H9 (cell line): ENCODE data around the gene STARD9. TPM values are rescaled to one million over a fixed set of nuclear protein-coding genes. Genes with fewer than 3 reads are reported as not detected.
"Not testable (repeated sequence)": the region's sequence is repeated elsewhere in the genome, so short reads cannot be mapped to it uniquely, and the experiment has no call there.

Source experiments
- DNase-seq: peaks from one replicate; pipeline ENCODE4 v3.0.0-alpha.2; 2017
- H2AFZ ChIP-seq: one replicate; pipeline ENCODE4 v1.6.1; 2013; ENCODE audit warnings: mild to moderate bottlenecking, low read length, control low read depth, moderate library complexity
- H2AK5ac ChIP-seq: 2 replicates; pipeline ENCODE4 v1.6.1; 2013; ENCODE audit warnings: low read length, control low read depth, mixed read lengths; ENCODE audit not compliant: insufficient read length
- H2BK120ac ChIP-seq: one replicate; pipeline ENCODE4 v1.6.1; 2013; ENCODE audit warnings: low read depth, mild to moderate bottlenecking, low read length, control low read depth, inconsistent platforms; ENCODE audit not compliant: poor library complexity, severe bottlenecking
- H2BK12ac ChIP-seq: 2 replicates; pipeline ENCODE4 v1.6.1; 2013; ENCODE audit warnings: low read length, control low read depth, mixed read lengths, low read depth; ENCODE audit not compliant: insufficient read length
- H2BK15ac ChIP-seq: 2 replicates; pipeline ENCODE4 v1.6.1; 2013; ENCODE audit warnings: low read depth, low read length, control low read depth
- H2BK20ac ChIP-seq: one replicate; pipeline ENCODE4 v1.6.1; 2013; ENCODE audit warnings: low read depth, mild to moderate bottlenecking, low read length, control low read depth, inconsistent platforms; ENCODE audit not compliant: poor library complexity, severe bottlenecking
- H2BK5ac ChIP-seq: 2 replicates; pipeline ENCODE4 v1.6.1; 2013; ENCODE audit warnings: low read length, control low read depth, mixed read lengths; ENCODE audit not compliant: insufficient read length
- H3K14ac ChIP-seq: 2 replicates; pipeline ENCODE4 v1.6.1; 2013; ENCODE audit warnings: low read length, control low read depth; ENCODE audit not compliant: insufficient read depth
- H3K18ac ChIP-seq: 2 replicates; pipeline ENCODE4 v1.6.1; 2013; ENCODE audit warnings: low read depth, mild to moderate bottlenecking, mixed read lengths, low read length, control low read depth; ENCODE audit not compliant: insufficient read length
- H3K23ac ChIP-seq: 2 replicates; pipeline ENCODE4 v1.6.1; 2013; ENCODE audit warnings: low read length, control low read depth, mixed read lengths, low read depth; ENCODE audit not compliant: insufficient read length
- H3K23me2 ChIP-seq: 2 replicates; pipeline ENCODE4 v1.6.1; 2013; ENCODE audit warnings: low read depth, mild to moderate bottlenecking, mixed read lengths, low read length, control low read depth; ENCODE audit not compliant: insufficient read length, poor library complexity, severe bottlenecking
- H3K27ac ChIP-seq: 2 replicates; pipeline ENCODE4 v1.5.1; 2013; ENCODE audit warnings: low read length, control low read depth, mixed read lengths, low read depth; ENCODE audit not compliant: insufficient read length
- H3K27me3 ChIP-seq: 2 replicates; pipeline ENCODE4 v1.6.1; 2013; ENCODE audit warnings: low read length, control low read depth, inconsistent platforms; ENCODE audit not compliant: insufficient read depth
- H3K4ac ChIP-seq: 2 replicates; pipeline ENCODE4 v1.6.1; 2013; ENCODE audit warnings: low read depth, mild to moderate bottlenecking, control low read depth, inconsistent platforms, low read length, moderate library complexity
- H3K4me1 ChIP-seq: 2 replicates; pipeline ENCODE4 v1.6.1; 2013; ENCODE audit warnings: low read length, control low read depth, inconsistent platforms; ENCODE audit not compliant: insufficient read depth
- H3K4me2 ChIP-seq: 2 replicates; pipeline ENCODE4 v1.6.1; 2013; ENCODE audit warnings: low read length, control low read depth, mixed read lengths; ENCODE audit not compliant: insufficient read length, insufficient read depth
- H3K56ac ChIP-seq: 2 replicates; pipeline ENCODE4 v1.6.1; 2013; ENCODE audit warnings: low read depth, mild to moderate bottlenecking, mixed read lengths, low read length, control low read depth; ENCODE audit not compliant: insufficient read length
- H3K79me1 ChIP-seq: 2 replicates; pipeline ENCODE4 v1.6.1; 2013; ENCODE audit warnings: low read depth, mild to moderate bottlenecking, moderate library complexity, low read length, control low read depth, inconsistent platforms; ENCODE audit not compliant: insufficient read depth, poor library complexity, severe bottlenecking
- H3K79me2 ChIP-seq: 2 replicates; pipeline ENCODE4 v1.6.1; 2013; ENCODE audit warnings: low read length, control low read depth, inconsistent platforms; ENCODE audit not compliant: insufficient read depth
- H3K9ac ChIP-seq: 2 replicates; pipeline ENCODE4 v1.6.1; 2013; ENCODE audit warnings: low read length, control low read depth, mixed read lengths; ENCODE audit not compliant: insufficient read length; ENCODE audit errors: extremely low read depth
- H3K9me3 ChIP-seq: one replicate; pipeline ENCODE4 v1.6.1; 2013; ENCODE audit warnings: low read depth, low read length, inconsistent platforms; ENCODE audit not compliant: control insufficient read depth
- H3T11ph ChIP-seq: one replicate; pipeline ENCODE4 v1.6.1; 2013; ENCODE audit warnings: mild to moderate bottlenecking, low read length, control low read depth, inconsistent platforms
- H4K20me1 ChIP-seq: one replicate; pipeline ENCODE4 v1.6.1; 2013; ENCODE audit not compliant: control insufficient read depth, insufficient read length, insufficient read depth
- H4K5ac ChIP-seq: 2 replicates; pipeline ENCODE4 v1.6.1; 2013; ENCODE audit warnings: low read depth, mild to moderate bottlenecking, mixed read lengths, low read length, control low read depth; ENCODE audit not compliant: insufficient read length
- H4K8ac ChIP-seq: replicated peaks from 2 replicates; pipeline ENCODE4 v1.6.1; 2013; ENCODE audit warnings: low read length, control low read depth, mixed read lengths, low read depth; ENCODE audit not compliant: insufficient read length
- H4K91ac ChIP-seq: 2 replicates; pipeline ENCODE4 v1.6.1; 2013; ENCODE audit warnings: low read depth, mild to moderate bottlenecking, moderate library complexity, mixed read lengths, low read length, control low read depth; ENCODE audit not compliant: insufficient read length
- H3K27ac Mint-ChIP-seq, 3 experiments: 2 replicates in 2 of 3; 3 replicates in 1 of 3; pipeline ENCODE4 v1.8.0; 2020 to 2021; ENCODE audit warnings: mixed read lengths in 3 of 3, mild to moderate bottlenecking in 1 of 3, moderate library complexity in 1 of 3
- H3K27me3 Mint-ChIP-seq: 2 replicates; pipeline ENCODE4 v1.8.0; 2021; ENCODE audit warnings: low read depth, mild to moderate bottlenecking, moderate library complexity, mixed read lengths
- H3K36me3 Mint-ChIP-seq, 3 experiments: 2 replicates in 2 of 3; 3 replicates in 1 of 3; pipeline ENCODE4 v1.8.0; 2020 to 2021; ENCODE audit warnings: low read depth in 3 of 3, mixed read lengths in 3 of 3; ENCODE audit not compliant: insufficient read depth in 1 of 3
- H3K4me1 Mint-ChIP-seq, 2 experiments: 2 replicates each; pipeline ENCODE4 v1.8.0; 2020; ENCODE audit warnings: mixed read lengths in 2 of 2
- H3K4me3 Mint-ChIP-seq, 2 experiments: 2 replicates in 1 of 2; 3 replicates in 1 of 2; pipeline ENCODE4 v1.8.0; 2020 to 2021; ENCODE audit warnings: mild to moderate bottlenecking in 2 of 2, mixed read lengths in 2 of 2, moderate library complexity in 1 of 2
- H3K9me3 Mint-ChIP-seq, 2 experiments: 2 replicates in 1 of 2; 3 replicates in 1 of 2; pipeline ENCODE4 v1.8.0; 2020; ENCODE audit warnings: mild to moderate bottlenecking in 2 of 2, mixed read lengths in 2 of 2, moderate library complexity in 1 of 2
- WGBS: extraction: QIAGEN DNeasy Blood & Tissue Kit; methylation state at CpG from one replicate; pipeline ENCODE4 v1.1.7; 2013; ENCODE audit warnings: missing lambda C conversion rate, low lambda C conversion rate, mixed read lengths; ENCODE audit not compliant: insufficient read length; ENCODE audit errors: extremely low coverage; 5-methylcytosine and 5-hydroxymethylcytosine counted together
- total RNA-seq: library from RNA; stranded (reverse); gene quantifications from 2 replicates; pipeline ENCODE4 v1.2.1, GENCODE V29; 2021
- TF ChIP-seq, protein P1 (sequence below): fragments of 200-600 bp; sonication (generic); conservative IDR thresholded peaks from 3 replicates; pipeline ENCODE4 v1.8.0; 2021; ENCODE audit warnings: antibody characterized with exemption, mild to moderate bottlenecking

STARD9 gene
- total RNA-seq, 1 experiment from 2014 or later: 6.9 TPM

DNA sequence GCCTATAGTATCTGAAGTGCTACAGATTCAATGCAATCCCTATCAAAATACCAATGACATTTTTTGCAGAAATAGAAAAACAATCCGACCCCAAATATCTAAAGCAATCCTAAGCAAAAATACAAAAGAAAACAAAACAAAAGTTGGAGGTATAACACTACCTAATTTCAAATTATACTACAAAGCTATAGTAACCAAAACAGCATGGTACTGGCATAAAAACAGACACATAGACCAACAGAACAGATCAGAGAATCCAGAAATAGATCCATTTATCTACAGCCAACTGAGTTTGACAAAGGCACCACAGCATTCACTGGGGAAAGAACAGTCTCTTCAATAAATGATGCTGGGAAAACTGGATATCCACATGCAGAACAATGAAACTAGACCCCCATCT is 185.4 kb downstream of the STARD9 start:
- H3K9me3 Mint-ChIP-seq: peaks cover 25 to 27% of the 10 kb centered on the region in 2 experiments

DNA sequence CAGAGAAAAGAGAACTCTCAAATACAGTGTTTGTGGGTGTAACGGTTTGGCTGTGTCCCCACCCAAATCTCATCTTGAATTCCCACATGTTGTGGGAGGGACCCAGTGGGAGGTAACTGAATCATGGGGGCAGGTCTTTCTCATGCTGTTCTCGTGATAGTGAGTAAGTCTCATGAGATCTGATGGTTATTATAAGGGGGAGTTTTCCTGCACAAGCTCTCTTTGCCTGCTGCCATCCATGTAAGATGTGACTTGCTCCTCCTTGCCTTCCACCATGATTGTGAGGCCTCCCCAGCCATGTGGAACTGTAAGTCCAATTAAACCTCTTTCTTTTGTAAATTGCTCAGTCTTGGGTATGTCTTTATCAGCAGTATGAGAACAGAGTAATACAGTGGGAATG is 186.4 kb downstream of the STARD9 start:
- H3K79me1 ChIP-seq, H4K8ac ChIP-seq, H3K27ac Mint-ChIP-seq, H3K56ac ChIP-seq, DNase-seq, H3T11ph ChIP-seq, H3K23ac ChIP-seq, H3K27me3 ChIP-seq, H4K20me1 ChIP-seq, H2BK15ac ChIP-seq, H3K79me2 ChIP-seq, H2BK20ac ChIP-seq, H3K9ac ChIP-seq, H2BK5ac ChIP-seq, H3K27me3 Mint-ChIP-seq, H3K4ac ChIP-seq, H3K4me3 Mint-ChIP-seq, H4K91ac ChIP-seq, H2AK5ac ChIP-seq, H3K27ac ChIP-seq, H3K18ac ChIP-seq, H2BK12ac ChIP-seq, H3K23me2 ChIP-seq, H3K9me3 ChIP-seq, H3K4me2 ChIP-seq, H2AFZ ChIP-seq, H3K4me1 ChIP-seq, H4K5ac ChIP-seq, H2BK120ac ChIP-seq, H3K14ac ChIP-seq: not testable (repeated sequence)
- H3K36me3 Mint-ChIP-seq: peaks cover 22 to 24% (median 22%) of the 10 kb centered on the region in 3 experiments
- H3K9me3 Mint-ChIP-seq: peaks cover 27 to 30% of the 10 kb centered on the region in 2 experiments
- H3K4me1 Mint-ChIP-seq: peaks cover 19 to 20% of the 10 kb centered on the region in 2 experiments
- no CpG with 5 or more reads among the region's 2 CpGs for WGBS

More for the DNA sequence above, 185.4 kb downstream of the STARD9 start:
- no CpG with 5 or more reads among the region's 1 CpG for WGBS
- Histone ChIP-seq H3K27ac (no peak overlapping the region), H2AK5ac (no peak overlapping the region), H4K91ac (no peak overlapping the region), H4K20me1 (no peaks in the 10 kb centered on the region), H3K14ac (no peak overlapping the region), H3K4ac (no peak overlapping the region), H2BK12ac (no peak overlapping the region), H3K56ac (no peak overlapping the region), H3K23me2 (no peaks in the 10 kb centered on the region), H2BK15ac (no peak overlapping the region), H3K79me2 (no peaks in the 10 kb centered on the region), H2BK5ac (no peak overlapping the region), H4K8ac (no peak overlapping the region), H3K27me3 (no peaks in the 10 kb centered on the region), H3T11ph (no peak overlapping the region), H3K9ac (no peak overlapping the region), H3K4me2 (no peak overlapping the region), H2AFZ (no peak overlapping the region), H2BK120ac (no peak overlapping the region), H3K23ac (no peak overlapping the region), H3K79me1 (no peaks in the 10 kb centered on the region), H3K18ac (no peak overlapping the region), H2BK20ac (no peak overlapping the region), H3K4me1 (no peaks in the 10 kb centered on the region; the same call in 1 of the 2 replicates), H4K5ac (no peak overlapping the region), H3K9me3 (no peaks in the 10 kb centered on the region)
- no peak overlapping the region for H3K27ac Mint-ChIP-seq
- H3K36me3 Mint-ChIP-seq: peaks cover 20 to 24% (median 22%) of the 10 kb centered on the region in 3 experiments
- DNase-seq: no peak
- TF ChIP-seq, protein P1, sequence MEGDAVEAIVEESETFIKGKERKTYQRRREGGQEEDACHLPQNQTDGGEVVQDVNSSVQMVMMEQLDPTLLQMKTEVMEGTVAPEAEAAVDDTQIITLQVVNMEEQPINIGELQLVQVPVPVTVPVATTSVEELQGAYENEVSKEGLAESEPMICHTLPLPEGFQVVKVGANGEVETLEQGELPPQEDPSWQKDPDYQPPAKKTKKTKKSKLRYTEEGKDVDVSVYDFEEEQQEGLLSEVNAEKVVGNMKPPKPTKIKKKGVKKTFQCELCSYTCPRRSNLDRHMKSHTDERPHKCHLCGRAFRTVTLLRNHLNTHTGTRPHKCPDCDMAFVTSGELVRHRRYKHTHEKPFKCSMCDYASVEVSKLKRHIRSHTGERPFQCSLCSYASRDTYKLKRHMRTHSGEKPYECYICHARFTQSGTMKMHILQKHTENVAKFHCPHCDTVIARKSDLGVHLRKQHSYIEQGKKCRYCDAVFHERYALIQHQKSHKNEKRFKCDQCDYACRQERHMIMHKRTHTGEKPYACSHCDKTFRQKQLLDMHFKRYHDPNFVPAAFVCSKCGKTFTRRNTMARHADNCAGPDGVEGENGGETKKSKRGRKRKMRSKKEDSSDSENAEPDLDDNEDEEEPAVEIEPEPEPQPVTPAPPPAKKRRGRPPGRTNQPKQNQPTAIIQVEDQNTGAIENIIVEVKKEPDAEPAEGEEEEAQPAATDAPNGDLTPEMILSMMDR: no peak
- H3K27me3 Mint-ChIP-seq: no peaks in the 10 kb centered on the region; the same call in 1 of the 2 replicates
- H3K4me1 Mint-ChIP-seq: peaks cover 19 to 20% of the 10 kb centered on the region in 2 experiments
- no peak overlapping the region for H3K4me3 Mint-ChIP-seq
